Measurements from ENCODE around the gene SAMD5.

SAMD5 gene

DNA sequence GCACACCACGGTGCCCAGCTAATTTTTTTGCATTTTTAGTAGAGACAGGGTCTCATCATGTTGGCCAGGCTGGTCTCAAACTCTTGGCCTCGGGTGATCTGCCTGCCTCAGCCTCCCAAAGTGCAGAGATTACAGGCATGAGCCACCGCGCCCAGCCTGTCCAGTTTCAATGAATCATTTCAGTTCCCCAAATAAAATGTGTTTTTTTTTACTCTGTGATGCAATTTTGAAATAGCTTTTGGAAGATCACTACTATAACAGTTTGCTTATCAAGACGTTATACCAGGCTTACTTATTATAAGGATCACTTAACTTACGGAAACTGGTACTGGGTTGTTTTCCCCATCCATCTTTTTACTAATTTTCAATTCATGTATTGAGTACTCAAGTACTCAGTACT, 80.0 kb downstream of the SAMD5 start (continued):
- TF ChIP-seq, protein P1, sequence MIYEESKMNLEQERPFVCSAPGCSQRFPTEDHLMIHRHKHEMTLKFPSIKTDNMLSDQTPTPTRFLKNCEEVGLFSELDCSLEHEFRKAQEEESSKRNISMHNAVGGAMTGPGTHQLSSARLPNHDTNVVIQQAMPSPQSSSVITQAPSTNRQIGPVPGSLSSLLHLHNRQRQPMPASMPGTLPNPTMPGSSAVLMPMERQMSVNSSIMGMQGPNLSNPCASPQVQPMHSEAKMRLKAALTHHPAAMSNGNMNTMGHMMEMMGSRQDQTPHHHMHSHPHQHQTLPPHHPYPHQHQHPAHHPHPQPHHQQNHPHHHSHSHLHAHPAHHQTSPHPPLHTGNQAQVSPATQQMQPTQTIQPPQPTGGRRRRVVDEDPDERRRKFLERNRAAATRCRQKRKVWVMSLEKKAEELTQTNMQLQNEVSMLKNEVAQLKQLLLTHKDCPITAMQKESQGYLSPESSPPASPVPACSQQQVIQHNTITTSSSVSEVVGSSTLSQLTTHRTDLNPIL (CRISPR knock-in tag; IDR thresholded peaks at IDR 0.05; ENCODE audit: low read depth): no peak
- no peak for TF ChIP-seq PPARA (CRISPR knock-in tag; IDR thresholded peaks at IDR 0.05; ENCODE audit: borderline replicate concordance)
- no peak for TF ChIP-seq RARB (CRISPR knock-in tag; IDR thresholded peaks at IDR 0.05)
- no peak for TF ChIP-seq BACH2 (CRISPR knock-in tag; IDR thresholded peaks at IDR 0.05; ENCODE audit: borderline replicate concordance)
- no peak for TF ChIP-seq TCF4 (CRISPR knock-in tag; IDR thresholded peaks at IDR 0.05; ENCODE audit: borderline replicate concordance)
- TF ChIP-seq, protein P2, sequence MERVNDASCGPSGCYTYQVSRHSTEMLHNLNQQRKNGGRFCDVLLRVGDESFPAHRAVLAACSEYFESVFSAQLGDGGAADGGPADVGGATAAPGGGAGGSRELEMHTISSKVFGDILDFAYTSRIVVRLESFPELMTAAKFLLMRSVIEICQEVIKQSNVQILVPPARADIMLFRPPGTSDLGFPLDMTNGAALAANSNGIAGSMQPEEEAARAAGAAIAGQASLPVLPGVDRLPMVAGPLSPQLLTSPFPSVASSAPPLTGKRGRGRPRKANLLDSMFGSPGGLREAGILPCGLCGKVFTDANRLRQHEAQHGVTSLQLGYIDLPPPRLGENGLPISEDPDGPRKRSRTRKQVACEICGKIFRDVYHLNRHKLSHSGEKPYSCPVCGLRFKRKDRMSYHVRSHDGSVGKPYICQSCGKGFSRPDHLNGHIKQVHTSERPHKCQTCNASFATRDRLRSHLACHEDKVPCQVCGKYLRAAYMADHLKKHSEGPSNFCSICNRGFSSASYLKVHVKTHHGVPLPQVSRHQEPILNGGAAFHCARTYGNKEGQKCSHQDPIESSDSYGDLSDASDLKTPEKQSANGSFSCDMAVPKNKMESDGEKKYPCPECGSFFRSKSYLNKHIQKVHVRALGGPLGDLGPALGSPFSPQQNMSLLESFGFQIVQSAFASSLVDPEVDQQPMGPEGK (CRISPR knock-in tag; IDR thresholded peaks at IDR 0.05; ENCODE audit: borderline replicate concordance): no peak
- TF ChIP-seq CSDC2 (CRISPR knock-in tag; IDR thresholded peaks at IDR 0.05): no peak
- TF ChIP-seq OSR1 (CRISPR knock-in tag; IDR thresholded peaks at IDR 0.05): no peak
- TF ChIP-seq, protein P3, sequence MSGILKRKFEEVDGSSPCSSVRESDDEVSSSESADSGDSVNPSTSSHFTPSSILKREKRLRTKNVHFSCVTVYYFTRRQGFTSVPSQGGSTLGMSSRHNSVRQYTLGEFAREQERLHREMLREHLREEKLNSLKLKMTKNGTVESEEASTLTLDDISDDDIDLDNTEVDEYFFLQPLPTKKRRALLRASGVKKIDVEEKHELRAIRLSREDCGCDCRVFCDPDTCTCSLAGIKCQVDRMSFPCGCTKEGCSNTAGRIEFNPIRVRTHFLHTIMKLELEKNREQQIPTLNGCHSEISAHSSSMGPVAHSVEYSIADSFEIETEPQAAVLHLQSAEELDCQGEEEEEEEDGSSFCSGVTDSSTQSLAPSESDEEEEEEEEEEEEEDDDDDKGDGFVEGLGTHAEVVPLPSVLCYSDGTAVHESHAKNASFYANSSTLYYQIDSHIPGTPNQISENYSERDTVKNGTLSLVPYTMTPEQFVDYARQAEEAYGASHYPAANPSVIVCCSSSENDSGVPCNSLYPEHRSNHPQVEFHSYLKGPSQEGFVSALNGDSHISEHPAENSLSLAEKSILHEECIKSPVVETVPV (CRISPR knock-in tag; IDR thresholded peaks at IDR 0.05): no peak
- no peak for TF ChIP-seq TOX (CRISPR knock-in tag; IDR thresholded peaks at IDR 0.05; ENCODE audit: borderline replicate concordance)

DNA sequence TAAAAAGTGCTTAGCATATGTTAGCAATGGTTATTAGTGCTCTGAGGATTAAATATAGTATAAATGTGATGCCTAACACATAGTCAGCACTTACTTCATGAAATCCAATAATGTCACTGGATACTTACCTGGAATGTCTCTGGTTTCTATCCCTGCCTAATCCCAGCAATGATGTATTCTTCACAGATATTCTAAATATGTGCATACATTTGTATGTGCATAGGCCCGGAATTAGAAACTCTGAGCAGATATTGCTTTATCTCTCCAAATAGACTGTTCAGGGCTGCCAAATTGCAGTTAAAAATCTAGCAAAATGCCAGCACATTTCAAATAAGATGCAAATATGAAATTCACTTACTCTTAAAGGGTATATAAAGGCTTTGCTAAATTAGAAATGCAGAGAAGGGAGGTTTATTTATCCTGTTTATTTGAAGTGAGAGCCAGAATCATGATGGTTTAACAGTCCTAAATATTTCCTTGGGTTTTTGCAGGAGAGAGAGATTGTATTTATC, 81.3 kb downstream of the SAMD5 start:
- TF ChIP-seq SNAI2 (CRISPR knock-in tag; IDR thresholded peaks at IDR 0.05) (no peak), RARB (CRISPR knock-in tag; IDR thresholded peaks at IDR 0.05) (no peak), OSR1 (CRISPR knock-in tag; IDR thresholded peaks at IDR 0.05) (no peak), ZFP3 (CRISPR knock-in tag; IDR thresholded peaks at IDR 0.05) (no peak), ZNF565 (CRISPR knock-in tag; conservative IDR thresholded peaks at IDR 0.05; ENCODE audit: low read depth) (no peak), CSDC2 (CRISPR knock-in tag; IDR thresholded peaks at IDR 0.05) (no peak), GLIS3 (CRISPR knock-in tag; IDR thresholded peaks at IDR 0.05) (no peak), ZNF8 (CRISPR knock-in tag; IDR thresholded peaks at IDR 0.05) (no peak), PPARA (CRISPR knock-in tag; IDR thresholded peaks at IDR 0.05; ENCODE audit: borderline replicate concordance) (no peak), ESRRG (CRISPR knock-in tag; IDR thresholded peaks at IDR 0.05) (no peak), TSHZ2 (CRISPR knock-in tag; IDR thresholded peaks at IDR 0.05) (no peak), ZC3H10 (CRISPR knock-in tag; IDR thresholded peaks at IDR 0.05) (no peak), ARNTL (CRISPR knock-in tag; IDR thresholded peaks at IDR 0.05; ENCODE audit: borderline replicate concordance, low read depth) (no peak), BACH2 (CRISPR knock-in tag; IDR thresholded peaks at IDR 0.05; ENCODE audit: borderline replicate concordance) (no peak)
- TF ChIP-seq, protein P2 (CRISPR knock-in tag; IDR thresholded peaks at IDR 0.05; ENCODE audit: borderline replicate concordance): no peak
- TF ChIP-seq, protein P4, sequence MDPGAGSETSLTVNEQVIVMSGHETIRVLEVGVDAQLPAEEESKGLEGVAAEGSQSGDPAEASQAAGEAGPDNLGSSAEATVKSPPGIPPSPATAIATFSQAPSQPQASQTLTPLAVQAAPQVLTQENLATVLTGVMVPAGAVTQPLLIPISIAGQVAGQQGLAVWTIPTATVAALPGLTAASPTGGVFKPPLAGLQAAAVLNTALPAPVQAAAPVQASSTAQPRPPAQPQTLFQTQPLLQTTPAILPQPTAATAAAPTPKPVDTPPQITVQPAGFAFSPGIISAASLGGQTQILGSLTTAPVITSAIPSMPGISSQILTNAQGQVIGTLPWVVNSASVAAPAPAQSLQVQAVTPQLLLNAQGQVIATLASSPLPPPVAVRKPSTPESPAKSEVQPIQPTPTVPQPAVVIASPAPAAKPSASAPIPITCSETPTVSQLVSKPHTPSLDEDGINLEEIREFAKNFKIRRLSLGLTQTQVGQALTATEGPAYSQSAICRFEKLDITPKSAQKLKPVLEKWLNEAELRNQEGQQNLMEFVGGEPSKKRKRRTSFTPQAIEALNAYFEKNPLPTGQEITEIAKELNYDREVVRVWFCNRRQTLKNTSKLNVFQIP (CRISPR knock-in tag; IDR thresholded peaks at IDR 0.05; ENCODE audit: borderline replicate concordance, low read depth): no peak
- ATAC-seq: no peak

Data from SK-N-SH treated with all-trans-retinoic acid at 6 μM for 48 hours (cell line).